Ovary (tissue), 9 donors: ENCODE data around the gene AFF2. TPM values are rescaled to one million over a fixed set of nuclear protein-coding genes. Genes with fewer than 3 reads are reported as not detected.

Experiments used
- DNase-seq, 5 donors: peaks; one replicate each; pipeline ENCODE4 v3.0.0-alpha.2; 2019 to 2020
- H3K27ac ChIP-seq, 2 donors: fragments of 200-600 bp; one replicate each; pipeline versions ENCODE4 v1.5.1 to v1.8.0; 2019 to 2022
- H3K27me3 ChIP-seq: fragments of 200-600 bp; one replicate; pipeline ENCODE4 v1.8.0; 2022
- H3K36me3 ChIP-seq: fragments of 200-600 bp; sonication (generic); one replicate; pipeline ENCODE4 v1.5.1; 2019
- H3K4me1 ChIP-seq: one replicate; pipeline ENCODE4 v1.8.1; 2013; ENCODE audit warnings: mild to moderate bottlenecking, moderate library complexity; ENCODE audit not compliant: insufficient read depth
- H3K4me3 ChIP-seq: fragments of 200-600 bp; sonication (generic); one replicate; pipeline ENCODE4 v1.5.1; 2017
- H3K9me3 ChIP-seq, 2 donors: fragments of 200-600 bp in 1 of 2; sonication (generic) in 1 of 2; one replicate each; pipeline versions ENCODE4 v1.5.1 to v1.8.1; 2013 to 2019; ENCODE audit warnings: mild to moderate bottlenecking in 1 of 2, moderate library complexity in 1 of 2
- EP300 ChIP-seq: sonication (generic); formaldehyde crosslinking; IDR thresholded peaks from one replicate; pipeline ENCODE4 v1.6.1; 2017; ENCODE audit warnings: antibody characterized with exemption
- POLR2A ChIP-seq: fragments of 450-650 bp; IDR thresholded peaks from one replicate; pipeline ENCODE4 v1.6.1; 2017; ENCODE audit warnings: antibody characterized with exemption, mild to moderate bottlenecking, moderate library complexity
- WGBS, 3 donors: extraction: QIAGEN DNeasy Blood & Tissue Kit in 1 of 3; methylation state at CpG; one replicate each; pipeline versions ENCODE4 v1.1.5 to v1.1.7; 2013 to 2017; 5-methylcytosine and 5-hydroxymethylcytosine counted together
- intact Hi-C, 4 donors: fragments of 100-400 bp; cut with DNase I; formaldehyde crosslinking; loops; one replicate each; pipeline versions ENCODE4 v1.11.0 to v1.15.1; 2022 to 2023
- polyA plus RNA-seq, 2 donors: library from polyadenylated mRNA; stranded (reverse); fragments of 200-250 nt in 1 of 2; fragments of 350-450 nt in 1 of 2; fragmentation: Illumina TruSeq in 1 of 2; extraction: RNeasy Lipid Tissue Mini Kit (QIAGEN cat#74804) in 1 of 2; gene quantifications; one replicate each; pipeline ENCODE4 v1.2.3, GENCODE V29; 2013 to 2014
- total RNA-seq, 7 donors: library from RNA; depleted of rRNA in 2 of 7; stranded (reverse); fragments of >200 nt in 2 of 7; fragmentation: NEBNext Ultra II Directional in 3 of 7; extraction: Animal tissue kit (Norgen Biotek cat#: 25700) in 3 of 7; gene quantifications; one replicate each; pipeline versions ENCODE4 v1.1.0 to v1.2.4, GENCODE V29; 2016 to 2023
- TF ChIP-seq, protein P1 (sequence below), 3 donors: fragments of 450-650 bp in 2 of 3; fragments of 200-600 bp in 1 of 3; IDR thresholded peaks; one replicate each; pipeline versions ENCODE4 v1.5.1 to v1.8.0; 2016 to 2022; ENCODE audit warnings: antibody characterized with exemption in 3 of 3, mild to moderate bottlenecking in 1 of 3
- donor health status: DM: no; HTN: no; CAD: no; lungs with moderate emphysema.
- donor health status: DM: no; HTN: no; CAD: no.
- donor health status: Bipolar disorder and iron deficiency.
- donor health status: DM: yes; HTN: yes; CAD: no.
- donor health status: DM: no; HTN: no; CAD: no.
- donor health status: DM: yes; HTN: yes; CAD: no.

AFF2 gene
- total and polyA plus RNA-seq, 9 donors: 1.3 to 12.3 (median 4.6) TPM

- no peaks in the 10 kb centered on the region for H3K9me3 ChIP-seq
- no peak for DNase-seq
- H3K4me3 ChIP-seq: no peak overlapping the region
- no peak for TF ChIP-seq POLR2A
- TF ChIP-seq EP300: no peak
- TF ChIP-seq, protein P1, sequence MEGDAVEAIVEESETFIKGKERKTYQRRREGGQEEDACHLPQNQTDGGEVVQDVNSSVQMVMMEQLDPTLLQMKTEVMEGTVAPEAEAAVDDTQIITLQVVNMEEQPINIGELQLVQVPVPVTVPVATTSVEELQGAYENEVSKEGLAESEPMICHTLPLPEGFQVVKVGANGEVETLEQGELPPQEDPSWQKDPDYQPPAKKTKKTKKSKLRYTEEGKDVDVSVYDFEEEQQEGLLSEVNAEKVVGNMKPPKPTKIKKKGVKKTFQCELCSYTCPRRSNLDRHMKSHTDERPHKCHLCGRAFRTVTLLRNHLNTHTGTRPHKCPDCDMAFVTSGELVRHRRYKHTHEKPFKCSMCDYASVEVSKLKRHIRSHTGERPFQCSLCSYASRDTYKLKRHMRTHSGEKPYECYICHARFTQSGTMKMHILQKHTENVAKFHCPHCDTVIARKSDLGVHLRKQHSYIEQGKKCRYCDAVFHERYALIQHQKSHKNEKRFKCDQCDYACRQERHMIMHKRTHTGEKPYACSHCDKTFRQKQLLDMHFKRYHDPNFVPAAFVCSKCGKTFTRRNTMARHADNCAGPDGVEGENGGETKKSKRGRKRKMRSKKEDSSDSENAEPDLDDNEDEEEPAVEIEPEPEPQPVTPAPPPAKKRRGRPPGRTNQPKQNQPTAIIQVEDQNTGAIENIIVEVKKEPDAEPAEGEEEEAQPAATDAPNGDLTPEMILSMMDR (IDR thresholded peaks at IDR 0.05): no peak
- 84 to 85% (median 84%) methylated on average over 4 of the region's 4 CpGs for WGBS, 3 donors
- H3K27ac ChIP-seq: no peak overlapping the region
- intact Hi-C loops: no loop called here
- no peaks in the 10 kb centered on the region for H3K36me3 ChIP-seq
- no peaks in the 10 kb centered on the region for H3K4me1 ChIP-seq
- H3K27me3 ChIP-seq: no peaks in the 10 kb centered on the region
Measured at GRCh38 chrX:148647651-148648050, 147.2 kb downstream of the AFF2 start.

DNA sequence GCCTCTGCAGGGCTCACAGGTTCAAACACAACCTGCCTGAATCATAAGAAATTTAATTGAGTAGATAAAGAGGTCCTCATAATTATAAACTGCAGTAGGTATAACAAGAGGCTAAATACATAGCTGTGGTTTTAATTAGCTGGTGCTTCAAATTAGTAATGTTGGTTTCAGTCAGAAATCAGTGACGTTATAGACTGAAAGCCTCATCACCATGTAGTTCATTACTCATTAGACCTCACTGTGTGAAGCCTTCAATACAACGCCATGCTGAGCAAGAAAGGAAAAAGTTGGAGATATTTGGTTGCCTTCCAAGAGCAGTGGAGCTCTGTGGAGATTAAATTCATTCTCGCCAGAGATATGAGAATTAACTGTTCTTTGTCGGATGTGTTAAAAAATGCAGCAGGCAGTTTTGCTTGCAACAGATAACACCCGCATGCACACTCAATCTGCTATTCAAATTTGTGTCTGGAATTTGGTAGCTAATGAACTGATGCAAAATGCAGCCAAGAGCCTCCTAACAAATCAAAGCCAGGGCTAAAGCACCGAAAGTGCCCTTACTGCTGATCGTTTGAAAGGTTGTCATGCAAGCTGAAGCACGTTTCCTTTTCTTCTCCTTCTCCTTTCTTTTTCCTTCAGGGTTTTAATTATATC, 148.9 kb downstream of the AFF2 start:
- no peak for DNase-seq
- no peak for TF ChIP-seq EP300

DNA sequence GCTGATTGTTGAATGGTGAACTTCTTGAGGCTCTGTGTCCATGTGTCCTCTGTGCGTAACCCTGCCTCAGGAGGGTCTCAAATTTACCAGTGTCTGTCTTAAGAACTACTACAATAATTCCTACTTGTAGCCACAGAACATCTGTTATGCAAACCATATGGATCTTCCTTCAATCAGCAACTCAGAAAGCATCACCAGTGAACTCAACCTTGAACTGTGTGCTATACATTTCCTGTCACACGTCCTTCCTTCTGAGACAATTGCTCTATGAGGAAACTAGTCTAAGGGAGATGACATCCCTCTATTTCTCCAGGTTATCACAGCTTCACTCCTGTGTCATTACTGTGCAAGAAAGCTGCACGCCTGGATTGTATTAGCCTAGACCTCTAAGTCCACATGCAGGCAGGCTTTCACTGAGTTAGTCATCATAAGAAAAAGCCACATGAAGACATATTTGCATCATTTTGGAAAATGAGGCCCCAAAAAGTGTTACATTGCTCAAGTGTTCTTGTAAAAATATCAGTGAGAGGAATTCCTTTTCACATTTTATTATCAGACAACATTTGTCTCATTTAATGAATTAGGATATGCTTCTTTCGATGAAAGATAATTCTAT, 157.8 kb downstream of the AFF2 start:
- Histone ChIP-seq H3K4me1 (no peaks in the 10 kb centered on the region), H3K27ac (no peak overlapping the region), H3K27me3 (no peaks in the 10 kb centered on the region), H3K4me3 (no peak overlapping the region), H3K36me3 (no peaks in the 10 kb centered on the region), H3K9me3 (no peaks in the 10 kb centered on the region)
- intact Hi-C loops: no loop called here
- no peak for TF ChIP-seq POLR2A
- no peak for TF ChIP-seq EP300
- TF ChIP-seq, protein P1 (IDR thresholded peaks at IDR 0.05): no peak
- 58 to 62% (median 61%) methylated on average over 4 of the region's 4 CpGs for WGBS, 3 donors
- no peak for DNase-seq

More for the DNA sequence above, 148.9 kb downstream of the AFF2 start:
- Histone ChIP-seq H3K27ac (no peak overlapping the region), H3K4me3 (no peak overlapping the region), H3K36me3 (no peaks in the 10 kb centered on the region), H3K4me1 (no peaks in the 10 kb centered on the region), H3K27me3 (no peaks in the 10 kb centered on the region), H3K9me3 (no peaks in the 10 kb centered on the region)
- 28 to 41% (median 32%) methylated on average over 8 of the region's 8 CpGs for WGBS, 3 donors
- intact Hi-C loops: no loop called here

DNA sequence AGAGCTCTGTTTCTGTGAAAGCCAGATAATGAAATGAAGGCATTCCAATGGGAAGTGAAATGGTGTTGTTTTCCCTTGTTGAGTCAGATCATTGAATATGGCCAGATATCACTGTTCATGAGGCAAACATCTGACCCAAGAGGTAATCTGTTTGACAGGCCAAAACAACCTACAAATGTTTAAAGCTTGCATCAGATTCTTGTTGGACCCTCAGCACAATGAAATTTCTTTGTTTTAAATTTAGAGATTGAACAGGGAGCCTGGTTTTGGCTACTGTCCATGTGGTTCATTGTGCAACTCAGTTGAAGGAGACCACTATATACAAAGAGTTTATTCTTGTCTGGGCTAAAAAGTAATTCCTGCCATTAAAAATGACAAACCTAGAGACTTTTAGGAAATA, 159.1 kb downstream of the AFF2 start:
- Histone ChIP-seq H3K36me3 (no peaks in the 10 kb centered on the region), H3K27me3 (no peaks in the 10 kb centered on the region), H3K27ac (no peak overlapping the region), H3K9me3 (no peaks in the 10 kb centered on the region), H3K4me1 (no peaks in the 10 kb centered on the region), H3K4me3 (no peak overlapping the region)
- no peak for TF ChIP-seq POLR2A
- TF ChIP-seq, protein P1 (IDR thresholded peaks at IDR 0.05): no peak
- TF ChIP-seq EP300: no peak
- DNase-seq: no peak
- intact Hi-C loops: no loop called here

GRCh38 chrX:148661035-148661434, 160.6 kb downstream of the AFF2 start:
- Histone ChIP-seq H3K27me3 (no peaks in the 10 kb centered on the region), H3K4me1 (no peaks in the 10 kb centered on the region), H3K9me3 (no peaks in the 10 kb centered on the region), H3K27ac (no peak overlapping the region), H3K4me3 (no peak overlapping the region), H3K36me3 (no peaks in the 10 kb centered on the region)
- no peak for DNase-seq
- intact Hi-C loops: no loop called here
- TF ChIP-seq EP300 (no peak), POLR2A (no peak)
- TF ChIP-seq, protein P1 (IDR thresholded peaks at IDR 0.05): no peak
